GM21447 (cell line): ENCODE measurements around the gene LAMA2.
"Not testable (repeated sequence)": the region's sequence is repeated elsewhere in the genome, so short reads cannot be mapped to it uniquely, and the experiment has no call there.

Source experiments
- ATAC-seq: cut with Tn5 transposase; IDR thresholded peaks from one replicate; pipeline ENCODE4 v1.9.1; 2021; ENCODE audit not compliant: unreplicated experiment

Gene LAMA2

DNA sequence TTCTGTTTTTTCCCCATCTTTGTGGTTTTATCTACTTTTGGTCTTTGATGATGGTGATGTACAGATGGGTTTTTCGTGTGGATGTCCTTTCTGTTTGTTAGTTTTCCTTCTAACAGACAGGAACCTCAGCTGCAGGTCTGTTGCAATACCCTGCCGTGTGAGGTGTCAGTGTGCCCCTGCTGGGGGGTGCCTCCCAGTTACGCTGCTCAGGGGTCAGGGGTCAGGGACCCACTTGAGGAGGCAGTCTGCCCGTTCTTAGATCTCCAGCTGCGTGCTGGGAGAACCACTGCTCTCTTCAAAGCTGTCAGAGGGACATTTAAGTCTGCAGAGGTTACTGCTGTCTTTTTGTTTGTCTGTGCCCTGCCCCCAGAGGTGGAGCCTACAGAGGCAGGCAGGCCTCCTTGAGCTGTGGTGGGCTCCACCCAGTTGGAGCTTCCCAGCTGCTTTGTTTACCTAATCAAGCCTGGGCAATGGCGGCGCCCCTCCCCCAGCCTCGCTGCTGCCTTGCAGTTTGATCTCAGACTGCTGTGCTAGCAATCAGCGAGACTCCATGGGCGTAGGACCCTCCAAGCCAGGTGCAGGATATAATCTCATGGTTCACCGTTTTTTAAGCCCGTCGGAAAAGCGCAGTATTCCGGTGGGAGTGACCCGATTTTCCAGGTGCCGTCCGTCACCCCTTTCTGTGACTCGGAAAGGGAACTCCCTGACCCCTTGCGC lies 289.5 kb downstream of the LAMA2 start:
- not testable (repeated sequence) for ATAC-seq

DNA sequence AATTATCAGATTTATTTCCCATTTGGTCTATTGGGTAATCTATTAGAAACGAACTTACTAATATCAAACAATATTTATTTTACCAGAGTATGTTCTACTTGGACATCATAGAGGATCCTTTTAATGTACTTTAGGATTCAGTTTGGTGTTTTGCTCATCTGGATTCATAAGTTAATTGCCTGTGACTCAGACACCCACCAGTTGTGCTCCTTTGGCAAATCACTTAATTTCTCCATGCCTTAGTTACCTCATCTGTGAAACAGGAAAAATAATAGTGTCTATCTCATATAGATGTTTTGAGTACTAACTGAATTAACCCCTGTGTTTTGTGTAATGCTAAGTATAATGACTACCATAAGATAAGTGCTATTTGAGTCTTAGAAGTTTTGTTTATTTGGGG lies 292.1 kb downstream of the LAMA2 start:
- ATAC-seq, result no peak

DNA sequence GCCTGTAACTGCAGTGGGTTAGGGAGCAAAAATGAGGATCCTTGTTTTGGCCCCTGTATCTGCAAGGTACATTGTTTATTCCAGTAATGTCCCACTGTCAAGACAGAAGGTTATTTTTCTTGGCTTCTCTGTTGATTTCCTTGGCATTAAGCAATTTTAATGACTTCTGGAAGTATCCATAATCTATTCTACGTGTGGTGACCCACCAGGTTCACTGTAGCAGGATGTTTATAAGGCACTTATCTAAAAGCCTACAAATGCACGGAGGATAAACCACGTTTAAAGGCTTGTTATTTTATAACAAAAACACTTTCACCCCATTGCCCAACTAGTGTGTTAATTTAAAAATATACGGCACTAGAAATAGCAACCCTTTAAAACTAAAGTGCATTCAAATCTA lies 294.9 kb downstream of the LAMA2 start:
- ATAC-seq, result no peak

GRCh38 chr6:129179283-129179682 lies 296.3 kb downstream of the LAMA2 start:
- no peak for ATAC-seq

DNA sequence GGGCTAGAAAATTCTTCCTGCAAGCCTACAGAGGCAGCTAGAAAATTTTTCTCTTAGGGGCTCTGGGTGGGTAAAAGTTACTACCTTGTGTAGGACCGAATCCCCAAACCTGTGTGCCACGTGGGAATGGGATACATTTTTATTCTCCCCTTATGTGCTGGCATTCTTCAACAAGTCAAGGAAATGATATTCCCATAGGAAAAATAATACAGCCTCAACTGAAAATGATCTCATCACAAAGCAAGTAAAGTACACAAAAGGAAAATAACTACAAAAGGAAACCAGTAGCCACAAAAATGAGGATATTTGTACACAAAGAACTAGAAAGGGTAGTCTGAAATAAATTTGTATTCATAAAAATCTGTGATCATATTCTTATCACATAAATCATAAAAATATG lies 298.1 kb downstream of the LAMA2 start:
- no peak for ATAC-seq

DNA sequence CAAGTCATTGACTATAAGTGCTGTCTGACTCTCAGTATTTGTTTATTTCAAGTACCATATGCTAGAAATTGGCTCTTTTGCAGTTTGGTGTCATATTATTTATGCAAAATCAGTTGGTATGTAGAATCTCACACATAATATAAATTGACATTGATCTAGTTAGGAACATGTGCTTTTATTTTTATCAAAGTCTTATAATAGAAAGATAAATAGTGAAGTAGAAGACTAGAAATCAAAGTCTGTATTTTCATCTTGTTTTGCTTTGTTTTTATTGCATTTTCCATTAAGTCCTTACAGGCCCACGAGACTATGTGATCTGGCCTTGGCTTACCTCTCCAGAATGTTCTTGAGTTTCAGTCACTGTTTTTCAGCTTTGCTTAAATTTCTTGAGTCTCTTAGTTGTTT lies 300.3 kb downstream of the LAMA2 start:
- no peak for ATAC-seq

DNA sequence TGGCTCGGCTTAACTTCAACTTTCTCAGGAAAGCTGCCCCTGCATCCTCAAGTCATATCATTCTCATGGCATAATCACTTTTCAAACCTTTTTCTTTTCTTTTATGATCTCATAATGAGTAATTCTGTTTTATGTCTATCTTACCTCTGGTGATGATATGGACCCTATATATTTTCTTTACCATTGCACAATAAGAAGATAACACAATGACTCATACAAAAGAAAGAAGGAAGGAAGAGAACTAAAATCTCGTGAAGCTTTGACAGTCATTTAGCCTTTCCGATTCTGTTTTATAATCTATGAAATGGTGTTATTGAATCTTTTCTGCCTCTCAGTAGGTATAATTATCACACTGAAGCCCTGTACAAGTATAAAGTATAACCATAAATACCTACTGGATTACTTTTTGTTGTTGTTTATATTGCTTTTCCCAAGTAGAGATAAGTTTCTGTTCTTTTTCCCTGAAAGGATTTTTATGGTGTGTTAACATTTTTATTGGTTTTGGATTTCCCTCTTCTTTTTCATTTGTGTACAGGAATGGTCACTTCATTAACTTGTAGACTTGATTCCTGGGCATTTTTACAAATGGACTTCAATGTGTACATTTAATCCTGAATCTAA lies 300.9 kb downstream of the LAMA2 start:
- no peak for ATAC-seq

GRCh38 chr6:129184324-129184723 lies 301.4 kb downstream of the LAMA2 start:
- no peak for ATAC-seq

DNA sequence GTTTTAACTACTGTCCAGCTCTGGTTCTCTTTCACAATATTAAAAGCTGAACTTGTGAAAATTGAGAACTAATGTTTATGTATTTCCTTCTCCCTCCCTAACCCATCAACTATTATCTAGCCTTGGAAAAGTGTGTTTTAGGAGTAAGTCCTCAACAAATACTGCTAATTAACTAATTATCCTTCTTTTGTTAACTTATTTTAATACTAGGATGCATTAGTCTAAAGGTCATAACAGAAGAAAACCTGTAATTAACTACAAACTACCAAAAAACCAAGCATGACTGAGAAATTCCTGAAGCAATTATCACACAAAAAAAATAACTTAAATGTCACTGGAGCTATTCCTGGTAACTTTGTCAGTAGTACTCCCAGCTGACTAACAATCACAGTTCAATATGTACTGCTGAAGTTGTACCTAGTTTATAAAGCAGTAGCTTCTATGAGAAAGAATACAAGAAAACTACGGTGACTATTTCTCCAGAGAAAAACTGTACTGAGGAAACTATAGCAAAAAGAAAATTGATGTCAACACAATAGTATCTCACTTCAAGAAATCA lies 301.9 kb downstream of the LAMA2 start:
- ATAC-seq, result no peak

DNA sequence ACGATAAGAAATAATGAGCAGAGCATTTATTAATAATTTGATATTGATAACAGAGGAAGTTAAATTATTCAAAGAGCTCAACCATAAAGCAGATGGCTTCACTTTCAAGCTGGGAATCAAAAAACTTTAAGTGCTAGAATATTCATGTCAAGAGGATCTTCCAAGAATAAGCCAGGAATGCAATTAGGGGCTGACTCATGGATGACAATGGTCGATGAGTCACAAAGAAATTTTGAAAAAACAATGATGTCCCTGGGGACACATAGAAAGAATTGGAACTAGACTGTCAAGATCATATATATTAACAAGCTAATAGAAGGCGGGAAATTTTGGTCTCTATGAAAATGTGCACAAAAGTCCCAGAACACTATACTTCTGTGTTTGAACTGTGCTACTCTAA lies 304.1 kb downstream of the LAMA2 start:
- no peak for ATAC-seq

GRCh38 chr6:129188306-129188705 lies 305.4 kb downstream of the LAMA2 start:
- no peak for ATAC-seq

DNA sequence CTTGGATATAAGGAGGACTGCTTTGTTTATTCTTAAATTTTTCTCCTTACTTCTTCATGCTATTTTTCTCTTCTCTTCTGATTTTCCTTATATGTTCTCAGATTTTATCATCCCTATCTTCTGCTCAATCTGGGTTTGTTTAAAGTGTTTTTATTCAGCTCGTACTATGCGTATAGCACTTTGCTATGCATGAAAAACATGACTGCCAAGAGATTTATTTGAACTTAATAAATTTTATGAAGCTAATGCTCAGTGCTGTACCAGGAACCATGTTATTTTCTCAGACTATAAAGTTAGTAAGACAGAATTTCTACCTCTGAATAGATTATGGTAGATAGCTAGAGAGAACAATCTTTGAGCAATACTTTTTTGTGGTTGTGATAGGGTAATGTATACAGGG lies 305.9 kb downstream of the LAMA2 start:
- no peak for ATAC-seq

GRCh38 chr6:129189266-129189665 lies 306.3 kb downstream of the LAMA2 start:
- ATAC-seq, result no peak

GRCh38 chr6:129191235-129191634 lies 308.3 kb downstream of the LAMA2 start:
- ATAC-seq, result no peak

GRCh38 chr6:129192458-129192989 lies 309.6 kb downstream of the LAMA2 start:
- no peak for ATAC-seq

DNA sequence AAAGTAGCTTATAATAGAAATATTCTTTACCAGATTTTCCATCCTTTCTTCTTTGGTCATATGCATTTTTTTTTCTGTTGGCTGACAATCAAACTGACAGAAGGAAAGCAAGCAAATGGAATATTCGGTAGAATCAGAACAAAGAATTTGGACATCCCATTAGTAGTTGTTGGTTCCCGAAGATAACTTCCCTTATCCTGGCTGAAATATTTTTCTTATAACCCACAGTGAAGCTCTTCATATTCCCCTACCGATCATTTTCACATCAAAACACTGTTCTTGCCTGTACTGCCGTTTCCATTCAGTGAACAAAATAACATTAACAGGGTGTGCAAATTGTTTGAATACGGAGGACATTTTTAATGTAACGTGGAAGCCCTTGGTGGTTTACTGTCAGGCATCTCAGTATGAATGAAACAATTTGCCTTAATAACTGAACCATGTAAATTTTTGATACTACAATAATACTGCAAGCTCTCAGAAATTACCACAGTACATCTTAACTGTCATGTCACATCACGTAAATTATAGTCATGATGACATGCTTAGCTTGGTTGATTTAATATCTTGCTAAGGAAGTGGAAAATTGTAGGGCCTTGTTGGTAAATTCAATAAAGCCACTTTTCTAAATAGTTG lies 311.5 kb downstream of the LAMA2 start:
- no peak for ATAC-seq

DNA sequence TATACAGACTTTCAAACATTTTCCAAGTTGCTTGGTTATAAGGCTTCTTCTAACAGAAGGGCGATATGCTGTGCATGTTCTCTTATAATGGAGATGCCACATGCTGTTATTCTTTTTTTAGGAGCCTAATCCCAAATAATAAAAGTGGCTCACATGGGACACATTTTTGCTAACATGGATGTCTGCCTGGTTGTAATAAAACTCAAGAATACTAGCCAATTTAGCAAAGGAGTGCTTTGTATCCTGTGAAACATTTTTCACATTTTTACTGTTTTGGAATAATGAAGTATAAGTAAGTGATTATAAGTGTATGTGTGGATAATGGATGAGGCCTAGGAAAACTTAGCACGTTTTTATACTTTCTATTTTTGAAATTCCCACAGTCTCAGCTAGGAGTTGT lies 312.2 kb downstream of the LAMA2 start:
- no peak for ATAC-seq

GRCh38 chr6:129195643-129196042 lies 312.7 kb downstream of the LAMA2 start:
- ATAC-seq, result no peak

GRCh38 chr6:129197154-129197553 lies 314.2 kb downstream of the LAMA2 start:
- no peak for ATAC-seq

DNA sequence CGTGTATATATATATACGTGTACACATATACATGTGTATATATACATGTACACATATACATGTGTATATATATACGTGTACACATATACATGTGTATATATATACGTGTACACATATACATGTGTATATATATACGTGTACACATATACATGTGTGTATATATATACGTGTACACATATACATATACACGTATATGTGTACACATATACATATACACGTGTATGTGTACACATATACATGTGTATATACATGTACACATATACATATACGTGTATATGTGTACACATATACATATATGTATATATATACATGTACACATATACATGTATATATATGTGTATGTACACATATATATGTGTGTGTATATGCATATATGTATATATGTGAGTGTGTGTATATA lies 317.2 kb downstream of the LAMA2 start:
- ATAC-seq, result no peak

- no peak for ATAC-seq
Observed at GRCh38 chr6:129203190-129203900, 320.4 kb downstream of the LAMA2 start.
